ENCODE results near the gene TRIM25.

GRCh38 chr17:56896217-56896967 lies 17.5 kb downstream of the TRIM25 start:
- TF ChIP-seq USF2 (IDR thresholded peaks at IDR 0.05; ENCODE audit: low read length) (no peak), POLR2A (IDR thresholded peaks at IDR 0.05; ENCODE audit: control extremely low read depth in 1 of 2, low read depth in 2 of 2, low read length in 2 of 2) (no peak), MAFK (IDR thresholded peaks at IDR 0.05; ENCODE audit: low read depth, low read length) (no peak)

Measured in H1 (cell line).